GM21423 (cell line): Measurements from ENCODE around the gene JARID2.

ENCODE experiments used
- ATAC-seq: cut with Tn5 transposase; IDR thresholded peaks from one replicate; pipeline ENCODE4 v1.9.1; 2021; ENCODE audit warnings: mild to moderate bottlenecking, moderate library complexity; ENCODE audit not compliant: unreplicated experiment

Gene JARID2

DNA sequence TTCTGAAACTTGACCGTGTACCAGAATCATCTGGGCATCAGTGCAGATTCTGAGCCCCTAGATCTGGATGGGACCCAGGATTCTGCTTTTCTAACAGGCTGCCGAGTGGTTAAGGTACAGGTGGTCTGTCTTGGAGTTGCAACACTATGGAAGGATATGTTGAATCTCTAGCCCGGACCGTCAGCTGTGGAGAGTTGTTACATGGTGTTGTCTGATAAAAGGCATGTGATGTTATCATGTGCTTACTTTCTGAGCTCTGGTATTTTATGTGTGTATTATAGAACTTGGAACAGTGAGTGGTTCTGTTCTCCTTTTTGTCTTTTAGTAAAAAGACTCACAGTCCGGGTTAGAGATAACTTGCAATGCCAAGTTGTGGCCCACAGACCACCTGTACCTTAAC lies 123.0 kb downstream of the JARID2 start:
- ATAC-seq: no peak

DNA sequence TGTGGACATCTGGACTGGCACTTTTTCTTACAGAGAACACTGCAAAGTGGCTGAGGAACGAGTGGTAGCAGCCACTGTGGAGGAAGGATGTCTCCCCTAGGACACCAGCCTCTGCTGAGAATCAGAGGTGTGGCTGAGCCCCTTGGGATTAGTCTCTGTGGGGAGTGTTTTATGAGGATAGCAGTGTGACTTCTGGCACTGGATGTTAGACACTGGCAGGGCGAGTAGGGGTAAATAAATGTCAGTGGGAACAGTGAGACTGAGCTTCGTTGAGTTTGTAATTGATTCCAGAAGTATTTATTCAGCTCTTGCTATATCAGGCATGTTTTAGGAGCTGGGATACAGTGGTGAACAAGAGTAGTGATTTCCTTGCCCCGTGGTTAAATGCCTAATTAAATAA lies 124.0 kb downstream of the JARID2 start:
- ATAC-seq: no peak

DNA sequence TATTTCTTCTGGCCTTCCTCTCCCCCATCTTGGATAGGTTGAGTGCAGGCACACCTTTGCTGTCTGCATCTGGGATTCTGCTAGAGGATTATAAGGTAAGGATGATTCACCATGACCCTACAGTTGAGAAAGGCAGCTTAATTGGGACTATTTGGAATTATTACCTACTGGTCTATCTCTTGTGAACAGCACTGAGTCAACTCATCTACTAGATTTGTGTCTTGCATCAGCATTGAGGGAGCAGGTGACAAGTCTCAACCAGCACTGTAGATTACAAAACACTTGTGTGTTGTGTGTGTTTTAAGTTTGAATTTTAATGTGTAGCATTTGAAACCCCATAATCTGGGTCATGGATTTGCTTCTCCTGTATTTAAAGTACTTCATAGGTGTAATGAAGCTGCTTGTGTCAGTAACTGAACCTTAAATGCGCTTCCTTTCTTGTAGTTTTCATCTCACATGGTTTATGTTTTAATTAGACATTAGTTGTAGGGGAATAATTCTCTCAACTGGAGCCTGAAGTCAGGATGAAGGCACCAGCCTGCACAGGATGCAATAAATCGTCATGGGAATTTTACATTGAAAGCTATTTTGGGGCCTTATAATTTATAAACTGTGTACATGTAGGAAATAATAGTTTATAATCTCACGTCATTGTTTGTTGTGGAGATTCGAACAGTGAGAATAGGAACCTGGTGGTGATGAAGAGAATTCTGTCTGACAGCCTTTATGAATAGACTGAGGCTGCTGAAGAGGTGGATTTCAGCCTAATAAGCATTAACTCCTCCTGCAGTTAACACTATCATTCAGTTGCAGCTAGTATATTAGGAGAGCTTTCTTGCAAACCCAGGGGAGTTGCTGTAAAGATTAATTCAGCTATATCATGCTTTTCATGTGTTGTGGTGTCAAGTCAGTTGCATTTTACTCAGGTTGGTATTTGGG lies 125.1 kb downstream of the JARID2 start:
- no peak for ATAC-seq

- ATAC-seq: no peak
These were observed 127.1 kb downstream of the JARID2 start for GRCh38 chr6:15372932-15373331.

- no peak for ATAC-seq
These were observed 128.2 kb downstream of the JARID2 start for GRCh38 chr6:15374119-15374518.

GRCh38 chr6:15375018-15375417 lies 129.1 kb downstream of the JARID2 start:
- no peak for ATAC-seq

GRCh38 chr6:15375638-15376290 lies 129.9 kb downstream of the JARID2 start:
- ATAC-seq: no peak

DNA sequence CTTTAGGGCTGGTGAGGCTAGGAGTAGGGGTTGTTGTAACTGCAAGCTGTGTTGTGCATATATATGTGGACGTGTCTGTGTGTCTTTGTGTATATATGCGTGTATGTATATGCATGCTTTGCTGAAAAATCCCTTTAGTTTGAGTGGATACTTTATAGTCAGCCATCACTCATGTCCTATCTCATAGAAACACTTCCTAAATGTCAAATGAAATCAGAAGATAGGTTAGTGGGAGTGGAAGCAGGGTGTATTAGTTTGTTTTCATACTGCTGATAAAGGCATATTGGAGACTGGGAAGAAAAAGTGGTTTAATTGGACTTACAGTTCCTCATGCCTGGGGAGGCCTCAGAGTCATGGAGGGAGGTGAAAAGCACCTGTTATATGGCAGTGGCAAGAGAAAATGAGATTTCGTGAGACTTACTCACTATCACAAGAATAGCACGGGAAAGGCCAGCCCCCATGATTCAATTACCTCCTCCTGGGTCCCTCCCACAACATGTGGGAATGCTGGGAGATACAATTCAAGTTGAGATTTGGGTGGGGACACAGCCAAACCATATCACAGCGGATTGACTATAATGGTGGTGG lies 131.1 kb downstream of the JARID2 start:
- no peak for ATAC-seq

- no peak for ATAC-seq
These were observed 132.4 kb downstream of the JARID2 start for GRCh38 chr6:15378272-15378671.

DNA sequence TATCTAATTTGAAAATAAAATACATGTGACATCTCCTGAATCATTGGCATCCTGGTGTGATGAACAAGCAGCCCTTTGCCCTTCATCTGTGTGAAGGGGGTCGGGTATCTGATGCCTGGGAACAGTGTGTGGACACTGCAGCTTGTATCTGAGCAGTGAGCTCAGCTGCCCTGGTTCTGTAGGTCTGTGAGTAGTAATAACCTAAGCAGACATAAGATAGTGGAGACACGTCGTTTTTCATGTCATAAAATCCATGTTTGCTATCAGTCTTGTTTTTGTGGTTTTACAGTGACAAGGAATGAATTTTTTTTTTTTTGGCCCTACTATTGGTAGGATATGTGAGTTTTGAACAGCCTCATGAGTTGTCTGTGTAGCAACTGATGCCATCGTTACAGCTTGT lies 133.0 kb downstream of the JARID2 start:
- ATAC-seq: no peak

GRCh38 chr6:15380351-15380750 lies 134.5 kb downstream of the JARID2 start:
- no peak for ATAC-seq

DNA sequence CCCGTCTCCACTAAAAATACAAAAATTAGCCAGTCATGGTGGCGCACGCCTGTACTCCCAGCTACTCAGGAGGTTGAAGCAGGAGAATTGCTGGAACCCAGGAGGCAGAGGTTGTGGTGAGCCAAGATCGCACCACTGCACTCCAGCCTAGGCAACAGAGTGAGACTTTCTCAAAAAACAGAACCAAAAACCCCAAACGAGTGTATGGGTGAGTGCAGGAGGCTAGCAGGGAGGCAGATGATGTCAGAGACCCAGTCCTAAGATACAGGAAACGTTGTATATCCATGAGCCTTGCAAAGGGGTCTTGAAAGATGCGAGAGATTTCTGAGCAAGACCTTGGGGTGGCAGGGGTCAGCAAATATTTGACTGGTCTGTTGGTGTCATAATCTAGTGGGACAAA lies 136.2 kb downstream of the JARID2 start:
- no peak for ATAC-seq

- ATAC-seq: no peak
These were observed 136.8 kb downstream of the JARID2 start for GRCh38 chr6:15382712-15383111.

GRCh38 chr6:15384901-15385300 lies 139.0 kb downstream of the JARID2 start:
- ATAC-seq: no peak

DNA sequence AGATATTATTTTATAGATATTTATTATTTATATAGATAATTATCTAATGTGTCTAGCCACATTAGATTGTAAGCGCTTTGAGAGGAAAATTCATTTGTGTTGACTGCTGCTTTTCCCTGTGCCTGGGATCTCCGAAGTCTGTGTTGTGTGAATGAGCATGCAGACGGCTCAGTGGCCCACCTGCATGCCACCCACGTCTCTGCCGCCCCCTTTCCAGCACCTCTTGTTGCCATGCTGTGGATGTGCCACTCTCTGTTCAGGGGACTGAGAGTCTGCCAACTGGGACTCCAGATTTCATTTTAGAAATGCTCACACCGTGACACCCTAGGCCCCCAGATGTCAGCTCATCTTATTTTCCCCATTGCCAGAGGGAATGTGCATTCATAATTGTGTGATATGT lies 139.7 kb downstream of the JARID2 start:
- no peak for ATAC-seq

GRCh38 chr6:15386110-15386755 lies 140.4 kb downstream of the JARID2 start:
- no peak for ATAC-seq

GRCh38 chr6:15386756-15387112 lies 140.9 kb downstream of the JARID2 start:
- ATAC-seq: no peak

DNA sequence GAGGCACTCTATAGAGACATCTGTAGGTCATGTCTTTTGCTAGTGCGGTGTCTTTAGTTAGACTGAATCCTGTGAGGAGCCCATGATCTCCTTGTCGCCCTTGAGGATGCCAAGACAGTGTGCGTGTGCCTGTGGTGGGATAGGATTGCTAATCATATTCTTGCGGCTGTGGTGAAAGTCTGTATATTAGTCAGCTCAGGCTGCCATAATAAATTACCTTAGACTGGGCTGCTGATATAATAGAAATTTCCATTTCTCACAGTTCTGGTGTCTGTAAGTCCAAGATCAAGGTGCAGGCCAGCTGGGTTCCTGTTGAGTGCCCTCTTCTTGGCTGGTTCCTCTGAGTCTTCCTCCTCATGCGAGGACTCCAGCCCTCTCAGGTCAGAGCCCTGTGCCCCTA lies 141.2 kb downstream of the JARID2 start:
- ATAC-seq: no peak

DNA sequence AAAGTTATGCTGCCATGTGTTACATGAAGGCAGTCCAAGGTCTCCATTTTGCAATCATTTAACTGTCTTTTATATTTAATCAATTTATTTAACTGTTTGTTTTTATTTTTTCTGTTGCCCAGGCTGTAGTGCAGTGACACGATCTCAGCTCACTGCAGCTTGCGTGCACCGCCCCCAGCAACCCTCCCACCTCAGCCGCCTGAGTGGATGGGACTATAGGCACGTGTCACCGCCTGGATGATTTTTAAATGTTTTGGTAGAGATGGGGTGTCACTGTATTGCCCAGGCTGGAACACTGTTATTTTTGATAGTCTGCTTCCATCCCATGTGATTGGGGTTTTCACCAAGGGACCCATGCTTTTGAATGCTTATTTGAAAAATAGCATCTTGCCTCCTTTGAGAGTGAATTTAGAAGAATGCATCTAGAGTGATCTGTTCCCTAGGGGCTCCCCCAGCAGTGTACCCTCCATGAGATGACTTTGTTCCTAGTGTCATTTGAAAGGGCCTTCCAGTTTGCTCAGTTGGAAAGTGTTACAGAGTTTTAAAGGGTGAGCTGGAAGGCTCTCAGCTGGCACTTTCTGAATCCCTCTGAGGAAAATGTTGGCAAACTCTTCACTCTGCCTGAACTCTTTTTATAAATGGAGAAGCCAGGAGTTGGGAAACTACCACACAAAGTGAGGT lies 143.4 kb downstream of the JARID2 start:
- ATAC-seq: no peak

DNA sequence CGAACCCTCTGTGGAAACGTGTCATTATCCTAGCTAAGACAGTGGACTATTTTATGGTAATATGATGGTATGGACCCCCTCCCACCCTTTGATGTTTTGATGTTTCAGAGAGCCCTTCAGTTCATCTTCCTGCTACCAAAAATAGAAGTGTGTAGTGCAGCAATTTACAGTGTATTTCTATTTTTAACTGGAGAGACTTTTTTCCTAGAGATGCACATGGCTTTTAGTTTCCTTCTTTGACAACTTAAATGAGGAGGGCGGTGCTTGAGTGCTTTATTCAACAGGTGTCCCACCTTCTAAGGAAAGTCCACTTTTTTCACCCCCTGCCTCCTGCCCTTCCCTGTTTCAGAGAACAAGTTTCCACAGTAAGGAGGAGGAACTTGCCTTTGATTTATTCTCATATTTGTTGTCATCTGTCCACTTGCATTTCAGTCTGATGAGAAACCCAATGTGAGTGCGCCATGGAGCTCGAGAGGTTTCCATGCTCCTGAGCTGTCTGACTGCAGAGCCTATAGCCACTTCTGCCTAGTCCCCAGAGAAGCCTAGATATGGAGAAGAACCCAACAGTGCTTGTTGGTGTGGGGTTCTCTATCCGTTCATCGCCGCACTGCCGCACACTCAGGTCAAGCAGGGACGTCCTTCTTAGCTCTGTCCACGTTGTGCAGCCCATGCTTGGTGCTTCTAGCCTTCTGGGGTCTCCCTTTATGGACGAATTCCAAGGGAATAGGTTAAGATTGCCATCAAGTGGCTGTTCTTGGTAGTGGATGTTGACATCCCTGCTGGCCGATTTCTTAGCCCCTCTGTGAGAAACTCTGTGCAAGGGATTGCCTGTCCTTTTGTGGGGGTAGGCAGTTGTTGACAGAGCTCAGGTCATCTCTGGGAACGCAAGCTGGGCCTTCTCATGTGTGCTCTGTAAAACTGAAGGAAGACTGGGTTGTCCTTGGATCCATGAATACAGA lies 144.2 kb downstream of the JARID2 start:
- no peak for ATAC-seq
